Parathyroid adenoma (tissue), 2 donors: ENCODE data around the gene FOXL1.

Experiments used
- H2AFZ ChIP-seq: fragments of 300-600 bp; sonication (generic); one replicate; pipeline ENCODE4 v1.7.0; 2017; ENCODE audit warnings: antibody characterized with exemption, mild to moderate bottlenecking
- H3K27ac ChIP-seq: fragments of 300-600 bp; sonication (generic); one replicate; pipeline ENCODE4 v1.7.0; 2017
- H3K27me3 ChIP-seq: fragments of 300-600 bp; sonication (generic); one replicate; pipeline ENCODE4 v1.7.0; 2017; ENCODE audit warnings: low read length; ENCODE audit not compliant: control insufficient read depth, insufficient read depth
- H3K36me3 ChIP-seq: fragments of 300-600 bp; sonication (generic); one replicate; pipeline ENCODE4 v1.7.0; 2017; ENCODE audit warnings: low read length; ENCODE audit not compliant: control insufficient read depth, insufficient read depth
- H3K4me1 ChIP-seq: fragments of 300-600 bp; sonication (generic); one replicate; pipeline ENCODE4 v1.7.0; 2017; ENCODE audit warnings: control low read depth
- H3K4me2 ChIP-seq: fragments of 300-600 bp; sonication (generic); one replicate; pipeline ENCODE4 v1.7.0; 2017; ENCODE audit warnings: low read length
- H3K4me3 ChIP-seq: fragments of 300-600 bp; sonication (generic); one replicate; pipeline ENCODE4 v1.7.0; 2017; ENCODE audit warnings: low read depth, low read length
- H3K79me2 ChIP-seq: fragments of 300-600 bp; sonication (generic); one replicate; pipeline ENCODE4 v1.7.0; 2017; ENCODE audit warnings: control low read depth
- H3K9ac ChIP-seq: fragments of 300-600 bp; sonication (generic); one replicate; pipeline ENCODE4 v1.7.0; 2017; ENCODE audit warnings: mild to moderate bottlenecking
- H3K9me3 ChIP-seq: fragments of 300-600 bp; sonication (generic); one replicate; pipeline ENCODE4 v1.7.0; 2017; ENCODE audit warnings: low read length; ENCODE audit not compliant: control insufficient read depth
- CTCF ChIP-seq: fragments of 300-600 bp; sonication (generic); IDR thresholded peaks from one replicate; pipeline ENCODE4 v1.7.0; 2017; ENCODE audit warnings: antibody characterized with exemption, mild to moderate bottlenecking
- donor health status: primary hyperparathyroidism.

Gene FOXL1

DNA sequence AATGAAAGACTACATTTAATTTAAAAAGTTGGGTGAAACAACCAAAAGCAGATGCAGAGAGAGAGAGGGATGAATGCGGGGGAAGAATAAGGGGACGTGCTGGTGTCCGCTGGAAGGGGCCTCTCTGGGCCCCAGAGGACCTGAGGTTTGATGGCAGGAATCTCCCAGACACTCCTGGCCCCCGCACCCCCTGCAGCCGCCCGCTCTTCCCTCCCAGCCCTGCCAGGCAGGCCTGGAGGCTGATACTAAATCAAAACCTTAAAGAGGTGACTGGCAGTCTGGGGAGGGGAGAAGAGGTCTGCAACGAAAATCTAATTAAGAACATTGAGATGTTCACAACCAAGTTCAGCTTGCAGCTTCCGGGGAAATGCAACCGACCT lies 2.4 kb downstream of the FOXL1 start:
- H3K27me3 ChIP-seq = no peaks in the 10 kb centered on the region

DNA sequence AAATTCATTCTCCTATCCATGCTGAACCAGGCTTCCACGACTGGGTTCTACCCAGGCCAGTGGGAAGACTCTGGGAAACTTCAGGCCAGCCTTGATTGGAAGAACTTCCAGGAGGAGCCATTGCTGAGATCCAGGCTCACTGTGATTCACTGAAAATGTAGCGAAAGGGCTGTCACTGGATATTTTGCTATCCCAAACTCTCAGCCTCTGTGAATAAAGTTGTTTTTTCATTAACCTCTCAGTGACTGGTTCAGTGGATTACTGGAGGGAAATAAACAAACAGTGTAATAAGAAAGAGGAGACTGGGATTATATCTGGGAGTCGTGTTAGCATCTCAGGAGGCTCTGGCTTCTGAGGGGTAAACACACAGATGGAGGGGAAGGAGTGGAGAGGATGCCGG lies 3.1 kb downstream of the FOXL1 start:
- H3K4me2 ChIP-seq = no peak overlapping the region
- H3K27ac ChIP-seq = no peak overlapping the region

More for the DNA sequence above, 2.4 kb downstream of the FOXL1 start:
- no peaks in the 10 kb centered on the region for H3K4me1 ChIP-seq
- H3K9ac ChIP-seq = no peak overlapping the region
- H3K27ac ChIP-seq = no peak overlapping the region
- no peaks in the 10 kb centered on the region for H3K9me3 ChIP-seq
- H3K4me3 ChIP-seq = no peak overlapping the region
- H3K79me2 ChIP-seq = no peaks in the 10 kb centered on the region
- H2AFZ ChIP-seq = no peak overlapping the region
- no peak overlapping the region for H3K4me2 ChIP-seq
- H3K36me3 ChIP-seq = no peaks in the 10 kb centered on the region
- no peak for TF ChIP-seq CTCF

DNA sequence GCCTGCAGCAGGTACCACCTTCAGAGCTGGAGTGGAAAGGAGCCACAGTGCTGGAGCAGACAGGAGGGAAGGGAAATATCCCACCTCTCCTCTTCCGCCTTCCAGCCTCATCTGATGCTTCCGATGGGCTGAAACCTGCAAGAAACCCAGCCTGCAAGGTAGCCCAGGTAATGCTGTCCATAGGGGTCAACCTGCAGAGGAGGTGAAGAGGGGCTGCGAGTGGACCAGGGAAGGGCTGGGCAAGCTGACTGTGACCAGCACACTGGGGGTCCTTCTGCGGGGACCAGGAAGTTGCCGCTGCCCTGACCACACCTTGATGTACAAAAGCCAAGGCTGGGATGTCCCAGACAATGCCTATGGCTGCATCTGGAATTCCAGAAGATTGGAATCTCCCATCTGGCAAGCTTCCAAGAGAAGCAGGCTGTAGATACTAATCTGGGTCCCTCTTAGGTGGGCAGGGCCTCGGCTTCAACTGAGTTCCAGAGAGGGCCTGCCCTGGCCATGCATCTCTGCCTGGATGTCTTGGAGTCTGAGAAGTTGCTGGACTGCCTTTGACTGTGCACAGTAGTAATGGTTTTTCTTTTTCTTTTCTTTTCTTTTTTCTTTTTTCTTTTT lies 5.8 kb downstream of the FOXL1 start:
- Histone ChIP-seq H3K4me2 (no peak overlapping the region), H3K27me3 (no peaks in the 10 kb centered on the region), H3K9me3 (no peaks in the 10 kb centered on the region), H3K9ac (no peak overlapping the region), H3K36me3 (no peaks in the 10 kb centered on the region), H2AFZ (no peak overlapping the region), H3K4me3 (no peak overlapping the region), H3K4me1 (no peaks in the 10 kb centered on the region), H3K27ac (no peak overlapping the region), H3K79me2 (no peaks in the 10 kb centered on the region)
- TF ChIP-seq CTCF = no peak

More for the DNA sequence above, 3.1 kb downstream of the FOXL1 start:
- Histone ChIP-seq H3K27me3 (no peaks in the 10 kb centered on the region), H3K9ac (no peak overlapping the region), H3K79me2 (no peaks in the 10 kb centered on the region), H3K4me3 (no peak overlapping the region), H3K36me3 (no peaks in the 10 kb centered on the region), H3K9me3 (no peaks in the 10 kb centered on the region), H3K4me1 (no peaks in the 10 kb centered on the region), H2AFZ (no peak overlapping the region)
- no peak for TF ChIP-seq CTCF

- Histone ChIP-seq H3K4me3 (no peak overlapping the region), H3K27ac (no peak overlapping the region), H3K9me3 (no peaks in the 10 kb centered on the region), H3K36me3 (no peaks in the 10 kb centered on the region), H3K4me2 (no peak overlapping the region), H3K27me3 (no peaks in the 10 kb centered on the region), H3K4me1 (no peaks in the 10 kb centered on the region), H3K79me2 (no peaks in the 10 kb centered on the region), H2AFZ (no peak overlapping the region), H3K9ac (no peak overlapping the region)
- TF ChIP-seq CTCF = no peak
Measured at GRCh38 chr16:86584726-86585721, 6.7 kb downstream of the FOXL1 start.
